HUES64 (cell line): Measurements from ENCODE around the gene ANKEF1.

Source experiments
- H3K27ac ChIP-seq: 2 replicates; pipeline ENCODE4 v1.7.0; 2013; ENCODE audit warnings: low read depth, low read length, inconsistent platforms
- H3K27me3 ChIP-seq: 2 replicates; pipeline ENCODE4 v1.6.1; 2013; ENCODE audit warnings: mild to moderate bottlenecking, low read length; ENCODE audit not compliant: insufficient read depth
- H3K36me3 ChIP-seq: 2 replicates; pipeline ENCODE4 v1.6.1; 2013; ENCODE audit warnings: mild to moderate bottlenecking, low read length; ENCODE audit not compliant: insufficient read depth
- H3K4me1 ChIP-seq: 2 replicates; pipeline ENCODE4 v1.6.1; 2013; ENCODE audit warnings: mild to moderate bottlenecking, low read length, moderate library complexity; ENCODE audit not compliant: insufficient read depth
- H3K4me3 ChIP-seq: 2 replicates; pipeline ENCODE4 v1.5.1; 2013; ENCODE audit warnings: mild to moderate bottlenecking, low read length, moderate library complexity
- H3K9ac ChIP-seq: 2 replicates; pipeline ENCODE4 v1.6.1; 2013; ENCODE audit warnings: mild to moderate bottlenecking, low read depth, low read length
- H3K9me3 ChIP-seq: 2 replicates; pipeline ENCODE4 v1.6.1; 2013; ENCODE audit warnings: low read depth, low read length; ENCODE audit not compliant: insufficient read depth
- WGBS: fragments of 150-250, 120-280 bp; methylation state at CpG from one replicate; pipeline ENCODE4 v1.1.7; 2013; ENCODE audit warnings: missing lambda C conversion rate; 5-methylcytosine and 5-hydroxymethylcytosine counted together

ANKEF1 gene

GRCh38 chr20:10065154-10065833 lies 30.5 kb downstream of the ANKEF1 start:
- H3K9ac ChIP-seq = no peak overlapping the region
- no peak overlapping the region for H3K4me3 ChIP-seq
- no peaks in the 10 kb centered on the region for H3K9me3 ChIP-seq
- no peak overlapping the region for H3K27ac ChIP-seq
- H3K27me3 ChIP-seq = no peaks in the 10 kb centered on the region
- H3K36me3 ChIP-seq = no peaks in the 10 kb centered on the region
- WGBS = 94% methylated on average over 3 of the region's 3 CpGs
- H3K4me1 ChIP-seq = 0 out of 2 replicates have a peak, but pooled peaks cover under 1% of the 10 kb centered on the region

GRCh38 chr20:10067321-10067720 lies 32.5 kb downstream of the ANKEF1 start:
- H3K4me1 ChIP-seq = no peaks in the 10 kb centered on the region
- no peaks in the 10 kb centered on the region for H3K9me3 ChIP-seq
- WGBS = 86% methylated on average over 2 of the region's 2 CpGs
- no peaks in the 10 kb centered on the region for H3K27me3 ChIP-seq
- no peaks in the 10 kb centered on the region for H3K36me3 ChIP-seq
- H3K4me3 ChIP-seq = no peak overlapping the region
- H3K27ac ChIP-seq = no peak overlapping the region
- no peak overlapping the region for H3K9ac ChIP-seq

- 74% methylated on average over 2 of the region's 2 CpGs for WGBS
- Histone ChIP-seq H3K9me3 (no peaks in the 10 kb centered on the region), H3K27ac (no peak overlapping the region), H3K4me3 (no peak overlapping the region), H3K27me3 (no peaks in the 10 kb centered on the region), H3K9ac (no peak overlapping the region), H3K36me3 (no peaks in the 10 kb centered on the region), H3K4me1 (no peaks in the 10 kb centered on the region)
These were observed 39.7 kb downstream of the ANKEF1 start for GRCh38 chr20:10074513-10074912.

- H3K4me1 ChIP-seq = no peaks in the 10 kb centered on the region
- H3K27ac ChIP-seq = no peak overlapping the region
- H3K9ac ChIP-seq = no peak overlapping the region
- no peaks in the 10 kb centered on the region for H3K36me3 ChIP-seq
- WGBS = 90% methylated on average over 2 of the region's 2 CpGs
- no peak overlapping the region for H3K4me3 ChIP-seq
- no peaks in the 10 kb centered on the region for H3K27me3 ChIP-seq
- no peaks in the 10 kb centered on the region for H3K9me3 ChIP-seq
These were observed 40.8 kb downstream of the ANKEF1 start for GRCh38 chr20:10075606-10076005.

- Histone ChIP-seq H3K36me3 (no peaks in the 10 kb centered on the region), H3K27me3 (no peaks in the 10 kb centered on the region), H3K4me1 (no peaks in the 10 kb centered on the region), H3K9me3 (no peaks in the 10 kb centered on the region), H3K27ac (no peak overlapping the region), H3K9ac (no peak overlapping the region), H3K4me3 (no peak overlapping the region)
- WGBS = 97% methylated on average over 2 of the region's 5 CpGs
These were observed 41.6 kb downstream of the ANKEF1 start for GRCh38 chr20:10076126-10077080.

GRCh38 chr20:10077081-10077471 lies 42.3 kb downstream of the ANKEF1 start:
- no peaks in the 10 kb centered on the region for H3K9me3 ChIP-seq
- no peak overlapping the region for H3K27ac ChIP-seq
- no peak overlapping the region for H3K9ac ChIP-seq
- H3K36me3 ChIP-seq = no peaks in the 10 kb centered on the region
- no peaks in the 10 kb centered on the region for H3K27me3 ChIP-seq
- no peaks in the 10 kb centered on the region for H3K4me1 ChIP-seq
- H3K4me3 ChIP-seq = no peak overlapping the region
- WGBS = 39% methylated on average over 4 of the region's 4 CpGs

GRCh38 chr20:10077886-10078285 lies 43.1 kb downstream of the ANKEF1 start:
- H3K27me3 ChIP-seq = no peaks in the 10 kb centered on the region
- no peak overlapping the region for H3K4me3 ChIP-seq
- 95% methylated on average over 2 of the region's 2 CpGs for WGBS
- no peak overlapping the region for H3K27ac ChIP-seq
- no peaks in the 10 kb centered on the region for H3K4me1 ChIP-seq
- H3K36me3 ChIP-seq = no peaks in the 10 kb centered on the region
- no peaks in the 10 kb centered on the region for H3K9me3 ChIP-seq
- no peak overlapping the region for H3K9ac ChIP-seq

- H3K36me3 ChIP-seq = no peaks in the 10 kb centered on the region
- H3K27ac ChIP-seq = no peak overlapping the region
- no peaks in the 10 kb centered on the region for H3K4me1 ChIP-seq
- 96% methylated on average over 3 of the region's 3 CpGs for WGBS
- no peak overlapping the region for H3K4me3 ChIP-seq
- no peaks in the 10 kb centered on the region for H3K9me3 ChIP-seq
- H3K9ac ChIP-seq = no peak overlapping the region
- H3K27me3 ChIP-seq = no peaks in the 10 kb centered on the region
These were observed 43.6 kb downstream of the ANKEF1 start for GRCh38 chr20:10078403-10078802.

GRCh38 chr20:10079964-10080363 lies 45.2 kb downstream of the ANKEF1 start:
- Histone ChIP-seq H3K4me3 (no peak overlapping the region), H3K36me3 (no peaks in the 10 kb centered on the region), H3K27me3 (no peaks in the 10 kb centered on the region), H3K27ac (no peak overlapping the region), H3K4me1 (no peaks in the 10 kb centered on the region), H3K9me3 (no peaks in the 10 kb centered on the region), H3K9ac (no peak overlapping the region)

GRCh38 chr20:10080574-10080973 lies 45.8 kb downstream of the ANKEF1 start:
- H3K36me3 ChIP-seq = no peaks in the 10 kb centered on the region
- H3K4me3 ChIP-seq = no peak overlapping the region
- no peaks in the 10 kb centered on the region for H3K4me1 ChIP-seq
- no peak overlapping the region for H3K27ac ChIP-seq
- no peaks in the 10 kb centered on the region for H3K27me3 ChIP-seq
- H3K9ac ChIP-seq = no peak overlapping the region
- H3K9me3 ChIP-seq = no peaks in the 10 kb centered on the region

- Histone ChIP-seq H3K27me3 (no peaks in the 10 kb centered on the region), H3K9ac (no peak overlapping the region), H3K4me1 (peaks cover 9% of the 10 kb centered on the region), H3K4me3 (no peak overlapping the region), H3K27ac (no peak overlapping the region), H3K9me3 (no peaks in the 10 kb centered on the region), H3K36me3 (no peaks in the 10 kb centered on the region)
- 88% methylated on average over 3 of the region's 4 CpGs for WGBS
These were observed 55.2 kb downstream of the ANKEF1 start for GRCh38 chr20:10089871-10090587.
